Rectal smooth muscle tissue (tissue), 1 donor: ENCODE measurements around the gene GNG10.

Experiments
- H3K27ac ChIP-seq: one replicate; pipeline ENCODE4 v1.7.0; 2013; ENCODE audit warnings: low read depth, low read length, inconsistent platforms
- H3K27me3 ChIP-seq: one replicate; pipeline ENCODE4 v1.7.0; 2013; ENCODE audit warnings: low read length; ENCODE audit not compliant: control insufficient read depth, insufficient read depth
- H3K36me3 ChIP-seq: one replicate; pipeline ENCODE4 v1.7.0; 2013; ENCODE audit warnings: low read length; ENCODE audit not compliant: control insufficient read depth, insufficient read depth
- H3K4me1 ChIP-seq: one replicate; pipeline ENCODE4 v1.7.0; 2013; ENCODE audit warnings: low read length; ENCODE audit not compliant: control insufficient read depth, insufficient read depth
- H3K4me3 ChIP-seq: one replicate; pipeline ENCODE4 v1.7.0; 2013; ENCODE audit warnings: low read length
- H3K9ac ChIP-seq: one replicate; pipeline ENCODE4 v1.7.0; 2013; ENCODE audit warnings: low read length

GNG10 gene

GRCh38 chr9:111700776-111701175, 39.4 kb downstream of the GNG10 start:
- no peaks in the 10 kb centered on the region for H3K36me3 ChIP-seq
- no peak overlapping the region for H3K27ac ChIP-seq
- H3K27me3 ChIP-seq = no peaks in the 10 kb centered on the region
- no peaks in the 10 kb centered on the region for H3K4me1 ChIP-seq
- H3K9ac ChIP-seq = no peak overlapping the region
- H3K4me3 ChIP-seq = no peak overlapping the region

- Histone ChIP-seq H3K4me3 (no peak overlapping the region), H3K36me3 (no peaks in the 10 kb centered on the region), H3K4me1 (no peaks in the 10 kb centered on the region), H3K27me3 (no peaks in the 10 kb centered on the region), H3K27ac (no peak overlapping the region), H3K9ac (no peak overlapping the region)
Observed at GRCh38 chr9:111704503-111704902, 43.1 kb downstream of the GNG10 start.

- Histone ChIP-seq H3K27ac (no peak overlapping the region), H3K27me3 (no peaks in the 10 kb centered on the region), H3K9ac (no peak overlapping the region), H3K36me3 (no peaks in the 10 kb centered on the region), H3K4me3 (no peak overlapping the region), H3K4me1 (no peaks in the 10 kb centered on the region)
Observed at GRCh38 chr9:111711548-111711947, 50.1 kb downstream of the GNG10 start.

- H3K9ac ChIP-seq = no peak overlapping the region
- H3K4me1 ChIP-seq = no peaks in the 10 kb centered on the region
- no peaks in the 10 kb centered on the region for H3K36me3 ChIP-seq
- H3K27me3 ChIP-seq = no peaks in the 10 kb centered on the region
- H3K27ac ChIP-seq = no peak overlapping the region
- no peak overlapping the region for H3K4me3 ChIP-seq
Observed at GRCh38 chr9:111712369-111712768, 51.0 kb downstream of the GNG10 start.

- no peaks in the 10 kb centered on the region for H3K27me3 ChIP-seq
- no peak overlapping the region for H3K9ac ChIP-seq
- no peak overlapping the region for H3K27ac ChIP-seq
- no peak overlapping the region for H3K4me3 ChIP-seq
- H3K4me1 ChIP-seq = no peaks in the 10 kb centered on the region
- H3K36me3 ChIP-seq = no peaks in the 10 kb centered on the region
Observed at GRCh38 chr9:111715471-111715870, 54.1 kb downstream of the GNG10 start.

GRCh38 chr9:111719541-111719940, 58.1 kb downstream of the GNG10 start:
- no peak overlapping the region for H3K4me3 ChIP-seq
- H3K27me3 ChIP-seq = no peaks in the 10 kb centered on the region
- H3K27ac ChIP-seq = no peak overlapping the region
- no peaks in the 10 kb centered on the region for H3K36me3 ChIP-seq
- H3K9ac ChIP-seq = no peak overlapping the region
- H3K4me1 ChIP-seq = no peaks in the 10 kb centered on the region
